Panc1 (cell line): ENCODE data around the gene RNF213. TPM values are rescaled to one million over a fixed set of nuclear protein-coding genes. Genes with fewer than 3 reads are reported as not detected.

Source experiments
- ATAC-seq: fragments of 200-7000 bp; cut with Tn5 transposase; 2 replicates; pipeline ENCODE4 v1.9.1; 2020; ENCODE audit warnings: mild to moderate bottlenecking, moderate library complexity
- BruUV-seq: library from RNA; stranded (reverse); fragments of 400-500 nt; replicated peaks from 2 replicates; lab custom pipeline; 2021; lab: Mats Ljungman, UMichigan
- CTCF ChIA-PET: fragments of 300-600 bp; sonication (Branson Sonifier 250); formaldehyde crosslinking; loops from one replicate; lab custom pipeline; 2022; ENCODE audit warnings: antibody characterized with exemption; lab: Charles Lee
- POLR2A ChIA-PET: fragments of 300-600 bp; sonication (Branson Sonifier 250); formaldehyde crosslinking; loops from one replicate; lab custom pipeline; 2022; ENCODE audit warnings: antibody characterized with exemption; lab: Charles Lee
- DNase-seq: peaks from one replicate; pipeline ENCODE4 v3.0.0-alpha.2; 2010; ENCODE audit warnings: low read depth, low spot score
- H3K27ac ChIP-seq: 2 replicates; pipeline ENCODE4 v1.5.1; 2011; ENCODE audit warnings: mild to moderate bottlenecking, low read length, inconsistent platforms
- H3K27me3 ChIP-seq: fragments of 200-500 bp; sonication (Bioruptor generic); 2 replicates; pipeline ENCODE4 v1.6.0; 2014; ENCODE audit warnings: low read length, inconsistent platforms; ENCODE audit not compliant: control insufficient read depth, insufficient read depth
- H3K36me3 ChIP-seq: fragments of 200-500 bp; sonication (Bioruptor generic); 2 replicates; pipeline ENCODE4 v1.5.1; 2014; ENCODE audit warnings: inconsistent platforms, mild to moderate bottlenecking, low read length, moderate library complexity; ENCODE audit not compliant: control insufficient read depth, insufficient read depth
- H3K4me1 ChIP-seq: 2 replicates; pipeline ENCODE4 v1.5.1; 2011; ENCODE audit warnings: inconsistent platforms, mild to moderate bottlenecking, low read length, moderate library complexity; ENCODE audit not compliant: control insufficient read depth, insufficient read depth
- H3K4me3 ChIP-seq, 2 experiments: 2 replicates each; pipeline ENCODE4 v1.5.1; 2011 to 2012; ENCODE audit warnings: low read depth in 2 of 2, low read length in 2 of 2, mild to moderate bottlenecking in 2 of 2, inconsistent platforms in 1 of 2, moderate library complexity in 1 of 2
- H3K9me3 ChIP-seq: fragments of 200-500 bp; sonication (Bioruptor generic); 2 replicates; pipeline ENCODE4 v1.5.1; 2014; ENCODE audit warnings: low read depth, mild to moderate bottlenecking, inconsistent platforms, low read length, moderate library complexity; ENCODE audit not compliant: control insufficient read depth, insufficient read depth
- CTCF ChIP-seq: fragments of 450-650 bp; IDR thresholded peaks from 2 replicates; pipeline ENCODE4 v1.5.1; 2017; ENCODE audit warnings: mild to moderate bottlenecking
- POLR2AphosphoS5 ChIP-seq: IDR thresholded peaks from 2 replicates; pipeline ENCODE4 v1.6.1; 2012; ENCODE audit warnings: mild to moderate bottlenecking, low read depth, low read length, moderate library complexity
- REST ChIP-seq, 2 experiments: IDR thresholded peaks; 2 replicates each; pipeline ENCODE4 v1.6.1; 2011 to 2012; ENCODE audit warnings: low read depth in 2 of 2, control low read depth in 1 of 2, low read length in 1 of 2, mild to moderate bottlenecking in 1 of 2, moderate library complexity in 1 of 2; ENCODE audit not compliant: insufficient read depth in 1 of 2
- SIN3A ChIP-seq: IDR thresholded peaks from 2 replicates; pipeline ENCODE4 v1.6.1; 2012; ENCODE audit warnings: low read depth, mild to moderate bottlenecking, low read length, moderate library complexity, borderline replicate concordance; ENCODE audit not compliant: insufficient read depth
- TCF7L2 ChIP-seq: IDR thresholded peaks from 2 replicates; pipeline ENCODE4 v1.6.1; 2011; ENCODE audit warnings: mild to moderate bottlenecking, low read depth, low read length, inconsistent platforms
- in situ Hi-C: cut with HindIII; loops from 2 replicates; pipeline ENCODE4 v1.10.0; 2016; ENCODE audit warnings: low sequenced_read_pairs, low pct_unique_long_range_greater_than_20kb
- intact Hi-C: fragments of 100-400 bp; cut with micrococcal nuclease; formaldehyde crosslinking; loops from one replicate; pipeline ENCODE4 v1.10.0; 2022; ENCODE audit not compliant: unreplicated experiment
- total RNA-seq: library from RNA; stranded (reverse); gene quantifications from one replicate; pipeline ENCODE4 v1.2.1, GENCODE V29; 2021; ENCODE audit not compliant: unreplicated experiment

Gene RNF213
- total RNA-seq, 1 experiment from 2014 or later = 230 TPM

- TF ChIP-seq REST (IDR thresholded peaks at IDR 0.05; ENCODE audit: insufficient read depth in 1 of 2, low read depth in 2 of 2, low read length in 1 of 2) (no peak), TCF7L2 (no peak), SIN3A (no peak), POLR2AphosphoS5 (no peak), CTCF (no peak)
- no TSS peak for BruUV-seq
- H3K4me3 ChIP-seq = no peak overlapping the region
- no peaks in the 10 kb centered on the region for H3K27me3 ChIP-seq
- ChIA-PET CTCF (no interaction called here), POLR2A (interaction anchor here (0.7 kb wide), 1 partner anchor 13 kb away, joined by 7 read pairs; no protein-coding TSS in a partner anchor)
- H3K27ac ChIP-seq = no peak overlapping the region
- H3K36me3 ChIP-seq = no peaks in the 10 kb centered on the region; the same call in none of the 2 replicates
- DNase-seq (no peak), ATAC-seq (no peak)
- no peaks in the 10 kb centered on the region for H3K9me3 ChIP-seq
- in situ Hi-C loops = no loop called here
- intact Hi-C loops = no loop called here
- H3K4me1 ChIP-seq = no peaks in the 10 kb centered on the region
Measured at GRCh38 chr17:80212511-80212910, 48.1 kb upstream of the RNF213 start.

GRCh38 chr17:80212962-80213642 is 47.5 kb upstream of the RNF213 start:
- in situ Hi-C loops = no loop called here
- ChIA-PET CTCF (no interaction called here), POLR2A (interaction anchor here (0.7 kb wide), 1 partner anchor 14 kb away, joined by 7 read pairs; no protein-coding TSS in a partner anchor)
- ATAC-seq = no peak
- Histone ChIP-seq H3K27me3 (no peaks in the 10 kb centered on the region), H3K9me3 (no peaks in the 10 kb centered on the region), H3K27ac (no peak overlapping the region), H3K36me3 (no peaks in the 10 kb centered on the region; the same call in none of the 2 replicates), H3K4me1 (no peaks in the 10 kb centered on the region), H3K4me3 (no peak overlapping the region)
- BruUV-seq = no TSS peak
- DNase-seq = no peak
- intact Hi-C loops = no loop called here
- no peak for TF ChIP-seq CTCF
- TF ChIP-seq TCF7L2 = no peak
- no peak for TF ChIP-seq SIN3A
- TF ChIP-seq POLR2AphosphoS5 = no peak
- TF ChIP-seq REST (IDR thresholded peaks at IDR 0.05; ENCODE audit: insufficient read depth in 1 of 2, low read depth in 2 of 2, low read length in 1 of 2) = no peak
